Prostate gland (tissue), 2 donors: ENCODE measurements around the gene VIPR2.

Experiments
- POLR2A ChIP-seq: fragments of 450-650 bp; IDR thresholded peaks from one replicate; pipeline ENCODE4 v1.6.1; 2016; ENCODE audit warnings: antibody characterized with exemption, mild to moderate bottlenecking
- TF ChIP-seq, protein P1 (sequence below), 4 experiments: fragments of 200-600 bp in 2 of 4; fragments of 450-650 bp in 2 of 4; sonication (generic) in 2 of 4; IDR thresholded peaks; 1 replicate in 3 of 4; 2 replicates in 1 of 4; pipeline ENCODE4 v1.5.1; 2016 to 2019; ENCODE audit warnings: antibody characterized with exemption in 4 of 4, mild to moderate bottlenecking in 2 of 4, moderate library complexity in 2 of 4

DNA sequence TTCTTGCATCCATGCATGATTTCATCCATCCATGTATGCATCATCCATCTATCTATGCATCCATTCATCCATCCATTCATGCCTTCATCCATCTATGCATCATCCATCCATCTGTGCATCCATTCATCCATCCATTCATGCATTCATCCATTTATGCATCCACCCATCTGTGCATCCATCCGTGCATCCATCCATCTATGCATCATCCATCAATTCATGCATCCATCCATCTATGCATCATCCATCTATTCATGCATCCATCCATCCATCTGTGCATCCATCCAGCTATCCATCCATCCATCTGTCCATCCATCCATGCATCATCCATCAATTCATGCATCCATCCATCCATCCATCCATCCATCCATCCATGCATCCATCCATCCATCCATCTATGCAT, 157.0 kb downstream of the VIPR2 start:
- TF ChIP-seq, protein P1, sequence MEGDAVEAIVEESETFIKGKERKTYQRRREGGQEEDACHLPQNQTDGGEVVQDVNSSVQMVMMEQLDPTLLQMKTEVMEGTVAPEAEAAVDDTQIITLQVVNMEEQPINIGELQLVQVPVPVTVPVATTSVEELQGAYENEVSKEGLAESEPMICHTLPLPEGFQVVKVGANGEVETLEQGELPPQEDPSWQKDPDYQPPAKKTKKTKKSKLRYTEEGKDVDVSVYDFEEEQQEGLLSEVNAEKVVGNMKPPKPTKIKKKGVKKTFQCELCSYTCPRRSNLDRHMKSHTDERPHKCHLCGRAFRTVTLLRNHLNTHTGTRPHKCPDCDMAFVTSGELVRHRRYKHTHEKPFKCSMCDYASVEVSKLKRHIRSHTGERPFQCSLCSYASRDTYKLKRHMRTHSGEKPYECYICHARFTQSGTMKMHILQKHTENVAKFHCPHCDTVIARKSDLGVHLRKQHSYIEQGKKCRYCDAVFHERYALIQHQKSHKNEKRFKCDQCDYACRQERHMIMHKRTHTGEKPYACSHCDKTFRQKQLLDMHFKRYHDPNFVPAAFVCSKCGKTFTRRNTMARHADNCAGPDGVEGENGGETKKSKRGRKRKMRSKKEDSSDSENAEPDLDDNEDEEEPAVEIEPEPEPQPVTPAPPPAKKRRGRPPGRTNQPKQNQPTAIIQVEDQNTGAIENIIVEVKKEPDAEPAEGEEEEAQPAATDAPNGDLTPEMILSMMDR (IDR thresholded peaks at IDR 0.05) = no peak
- TF ChIP-seq POLR2A = no peak
